ENCODE results near the gene KRT79. TPM values are rescaled to one million over a fixed set of nuclear protein-coding genes. Genes with fewer than 3 reads are reported as not detected.

KRT79 gene
- total RNA-seq, 6 donors from 2014 or later, result 0.30 to 8.9 (median 1.3) TPM; not detected in 2

DNA sequence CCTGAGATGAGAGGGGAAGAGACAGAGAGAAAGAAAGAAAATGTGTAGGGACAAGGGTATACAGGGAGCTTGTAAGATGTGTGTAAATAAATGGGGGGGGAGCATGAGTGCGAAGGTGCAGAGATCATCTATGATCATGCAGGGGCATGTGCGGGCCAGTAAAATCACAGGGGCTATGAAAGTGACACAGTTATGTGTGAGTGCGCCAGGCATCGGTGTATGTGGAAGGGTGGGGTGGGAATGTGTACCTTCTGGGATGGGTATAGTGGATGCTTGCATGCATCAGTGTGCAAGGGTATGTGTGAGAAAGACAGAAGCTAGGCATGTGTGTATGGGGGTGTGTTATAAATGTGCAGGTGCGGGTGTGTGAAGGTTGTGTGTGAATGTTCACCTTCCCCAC is 33.0 kb upstream of the KRT79 start:
- ATAC-seq (ENCODE audit: low FRiP score in 2 of 2), result no peak
- H3K4me3 ChIP-seq, result no peak overlapping the region
- 85 to 88% methylated on average over 5 of the region's 5 CpGs for WGBS, 2 donors

DNA sequence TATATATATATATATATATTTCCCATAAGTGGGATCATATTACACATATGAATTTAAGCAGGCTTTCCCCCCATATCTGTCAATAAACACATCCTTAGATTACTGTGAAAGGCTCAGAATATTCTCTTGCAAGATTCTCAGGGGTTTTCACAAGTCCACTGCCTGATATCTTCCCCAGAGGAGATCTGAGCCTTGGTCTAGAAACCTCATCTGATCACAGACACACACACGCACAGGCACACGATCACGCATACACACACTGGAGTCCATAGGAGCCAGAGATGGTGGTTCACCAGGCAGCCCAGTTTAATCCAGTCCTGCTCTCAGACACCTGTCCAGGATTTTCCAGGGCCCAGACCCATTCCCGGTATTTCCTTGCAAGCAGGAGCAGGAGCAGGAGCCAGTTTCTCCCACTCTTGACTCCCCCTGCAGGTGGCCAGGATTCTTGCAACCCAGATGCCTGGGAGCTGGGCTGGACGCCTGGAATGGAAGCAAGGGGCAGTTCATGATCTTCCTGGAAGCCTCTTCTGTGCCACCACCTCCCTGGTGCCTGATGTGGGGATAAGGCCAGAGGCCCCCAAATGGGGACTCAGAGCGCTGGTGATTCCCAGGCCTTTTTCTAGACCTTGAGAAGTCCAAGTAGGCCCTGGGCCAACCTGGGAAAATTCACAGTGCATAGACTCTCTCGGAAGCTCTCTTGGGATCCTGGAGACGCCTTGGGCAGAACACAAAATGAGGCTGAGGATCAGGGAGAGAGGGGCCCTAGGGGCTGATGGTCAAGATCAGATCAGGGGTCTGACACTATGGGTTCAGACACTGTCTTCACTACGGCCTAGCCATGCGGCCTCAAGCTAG is 31.2 kb upstream of the KRT79 start:
- H3K4me3 ChIP-seq, result no peak overlapping the region
- H3K27me3 ChIP-seq, result no peaks in the 10 kb centered on the region
- H3K9me3 ChIP-seq, result no peaks in the 10 kb centered on the region
- TF ChIP-seq POLR2A (IDR thresholded peaks at IDR 0.05), result no peak
- TF ChIP-seq POLR2AphosphoS5 (IDR thresholded peaks at IDR 0.05), result no peak
- TF ChIP-seq EP300 (IDR thresholded peaks at IDR 0.05), result no peak
- TF ChIP-seq CTCF (IDR thresholded peaks at IDR 0.05), result peak; percentile 59 to 83 (median 78)
- peaks cover 2 to 17% (median 7%) of the 10 kb centered on the region in 4 donors for H3K4me1 ChIP-seq
- DNase-seq (peak in 1 of 2 donors; percentile 63), ATAC-seq (ENCODE audit: low FRiP score in 2 of 2) (peak; percentile 49 to 70)
- no peaks in the 10 kb centered on the region for H3K36me3 ChIP-seq
- WGBS, 2 donors, result 60 to 67% methylated on average over 7 to 10 of the region's 10 CpGs
- H3K27ac ChIP-seq, result no peak overlapping the region

More for the DNA sequence above, 33.0 kb upstream of the KRT79 start:
- Histone ChIP-seq H3K9me3 (no peaks in the 10 kb centered on the region), H3K4me1 (peaks cover 10 to 28% (median 20%) of the 10 kb centered on the region in 4 donors), H3K27me3 (no peaks in the 10 kb centered on the region), H3K36me3 (no peaks in the 10 kb centered on the region), H3K27ac (no peak overlapping the region)
- TF ChIP-seq CTCF (IDR thresholded peaks at IDR 0.05) (no peak), POLR2A (IDR thresholded peaks at IDR 0.05) (no peak), POLR2AphosphoS5 (IDR thresholded peaks at IDR 0.05) (no peak), EP300 (IDR thresholded peaks at IDR 0.05) (no peak)
- no peak for DNase-seq

DNA sequence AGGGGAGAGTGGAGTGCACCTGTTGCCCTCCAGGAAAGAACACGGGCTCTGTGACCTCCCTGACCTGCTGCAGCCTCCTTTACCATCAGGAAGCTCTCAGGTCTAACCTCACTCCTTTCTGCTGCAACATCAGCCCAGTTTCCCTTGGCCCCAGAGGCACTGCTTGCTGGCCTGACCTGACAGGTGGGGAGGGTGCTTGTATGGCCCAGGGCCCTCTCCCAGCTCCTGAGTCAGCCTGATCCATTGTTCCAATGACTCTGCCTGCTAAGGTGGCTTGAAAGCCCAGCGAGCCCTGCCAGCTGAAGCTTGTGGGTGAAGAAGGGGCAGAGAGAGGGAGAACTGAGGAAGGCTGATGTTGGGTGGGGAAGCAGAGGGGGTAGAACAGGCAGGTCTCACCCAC is 27.9 kb upstream of the KRT79 start:
- Histone ChIP-seq H3K27me3 (no peaks in the 10 kb centered on the region), H3K36me3 (no peaks in the 10 kb centered on the region), H3K9me3 (no peaks in the 10 kb centered on the region), H3K4me3 (no peak overlapping the region), H3K4me1 (peaks cover 0 to 9% (median 3%) of the 10 kb centered on the region in 4 donors), H3K27ac (no peak overlapping the region)
- ATAC-seq (ENCODE audit: low FRiP score in 2 of 2), result no peak
- 50 to 72% methylated on average over 2 of the region's 2 CpGs for WGBS, 2 donors
- no peak for DNase-seq
- TF ChIP-seq POLR2A (IDR thresholded peaks at IDR 0.05) (no peak), CTCF (IDR thresholded peaks at IDR 0.05) (no peak), EP300 (IDR thresholded peaks at IDR 0.05) (no peak), POLR2AphosphoS5 (IDR thresholded peaks at IDR 0.05) (no peak)

- TF ChIP-seq POLR2A (IDR thresholded peaks at IDR 0.05), result no peak
- TF ChIP-seq CTCF (IDR thresholded peaks at IDR 0.05), result no peak
Observed at GRCh38 chr12:52861511-52861910, 27.4 kb upstream of the KRT79 start.

More at GRCh38 chr12:52861511-52861910, 27.4 kb upstream of the KRT79 start:
- Histone ChIP-seq H3K36me3 (no peaks in the 10 kb centered on the region), H3K4me3 (no peak overlapping the region), H3K9me3 (no peaks in the 10 kb centered on the region), H3K27ac (no peak overlapping the region), H3K27me3 (no peaks in the 10 kb centered on the region), H3K4me1 (peaks cover 0 to 7% (median 3%) of the 10 kb centered on the region in 4 donors)
- WGBS, 2 donors, result 88 to 96% methylated on average over 7 of the region's 7 CpGs
- ATAC-seq (ENCODE audit: low FRiP score in 2 of 2) (no peak), DNase-seq (no peak)
